HEK293 (cell line): ENCODE measurements around the gene CTCF.

Experiments
- BCL11B ChIP-seq: fragments of 450-650 bp; formaldehyde crosslinking; IDR thresholded peaks from 2 replicates; pipeline ENCODE4 v1.5.1; 2016; ENCODE audit warnings: low read depth, missing biosample characterization, missing genetic modification characterization
- GFI1B ChIP-seq: fragments of 450-650 bp; formaldehyde crosslinking; IDR thresholded peaks from 2 replicates; pipeline ENCODE4 v1.5.1; 2016; ENCODE audit warnings: missing biosample characterization, missing genetic modification characterization
- HOXC10 ChIP-seq: sonication (generic); formaldehyde crosslinking; IDR thresholded peaks from 2 replicates; pipeline ENCODE4 v1.8.1; 2023; ENCODE audit warnings: mild to moderate bottlenecking, missing genetic modification reagents
- KLF1 ChIP-seq: fragments of 450-650 bp; formaldehyde crosslinking; IDR thresholded peaks from 2 replicates; pipeline ENCODE4 v1.5.1; 2016; ENCODE audit warnings: missing biosample characterization, missing genetic modification characterization
- KLF10 ChIP-seq: fragments of 450-650 bp; IDR thresholded peaks from 2 replicates; pipeline ENCODE4 v1.5.1; 2018; ENCODE audit warnings: missing biosample characterization, mild to moderate bottlenecking, missing genetic modification characterization
- MYNN ChIP-seq: fragments of 450-650 bp; formaldehyde crosslinking; IDR thresholded peaks from 2 replicates; pipeline ENCODE4 v1.5.1; 2016; ENCODE audit warnings: missing biosample characterization, missing genetic modification characterization, borderline replicate concordance
- PRDM1 ChIP-seq: fragments of 450-650 bp; formaldehyde crosslinking; IDR thresholded peaks from 2 replicates; pipeline ENCODE4; 2016; ENCODE audit warnings: missing biosample characterization, missing genetic modification characterization
- REPIN1 ChIP-seq: fragments of 450-650 bp; formaldehyde crosslinking; IDR thresholded peaks from 2 replicates; pipeline ENCODE4 v1.5.1; 2017; ENCODE audit warnings: missing biosample characterization, missing genetic modification characterization, low read depth
- ZBTB20 ChIP-seq: fragments of 450-650 bp; formaldehyde crosslinking; IDR thresholded peaks from 2 replicates; pipeline ENCODE4 v1.5.1; 2016; ENCODE audit warnings: missing biosample characterization, missing genetic modification characterization
- ZFP41 ChIP-seq: fragments of 450-650 bp; formaldehyde crosslinking; IDR thresholded peaks from 2 replicates; pipeline ENCODE4 v1.5.1; 2016; ENCODE audit warnings: missing biosample characterization, missing genetic modification characterization, borderline replicate concordance
- ZNF114 ChIP-seq: fragments of 450-650 bp; formaldehyde crosslinking; IDR thresholded peaks from 2 replicates; pipeline ENCODE4 v1.5.0; 2017; ENCODE audit warnings: missing biosample characterization, missing genetic modification characterization
- ZNF2 ChIP-seq: fragments of 450-650 bp; formaldehyde crosslinking; IDR thresholded peaks from 2 replicates; pipeline ENCODE4 v1.5.1; 2016; ENCODE audit warnings: missing biosample characterization, missing genetic modification characterization
- ZNF266 ChIP-seq: fragments of 450-650 bp; formaldehyde crosslinking; IDR thresholded peaks from 2 replicates; pipeline ENCODE4 v1.5.1; 2016; ENCODE audit warnings: missing biosample characterization, missing genetic modification characterization, low read depth
- ZNF292 ChIP-seq: fragments of 450-650 bp; formaldehyde crosslinking; IDR thresholded peaks from 2 replicates; pipeline ENCODE4 v1.5.1; 2016; ENCODE audit warnings: low read depth, missing biosample characterization, missing genetic modification characterization, borderline replicate concordance
- ZNF335 ChIP-seq: fragments of 450-650 bp; formaldehyde crosslinking; conservative IDR thresholded peaks from 2 replicates; pipeline ENCODE4 v1.5.1; 2016; ENCODE audit warnings: missing biosample characterization, missing genetic modification characterization
- ZNF529 ChIP-seq: fragments of 450-650 bp; formaldehyde crosslinking; IDR thresholded peaks from 2 replicates; pipeline ENCODE4 v1.5.1; 2017; ENCODE audit warnings: missing genetic modification characterization, missing biosample characterization; ENCODE audit not compliant: insufficient replicate concordance
- ZNF561 ChIP-seq: fragments of 450-650 bp; IDR thresholded peaks from 2 replicates; pipeline ENCODE4 v1.5.1; 2018; ENCODE audit warnings: missing biosample characterization, missing genetic modification characterization, borderline replicate concordance
- ZNF600 ChIP-seq: fragments of 450-650 bp; formaldehyde crosslinking; IDR thresholded peaks from 2 replicates; pipeline ENCODE4 v1.5.1; 2016; ENCODE audit warnings: missing biosample characterization, missing genetic modification characterization
- ZNF677 ChIP-seq: fragments of 450-650 bp; IDR thresholded peaks from 2 replicates; pipeline ENCODE4 v1.5.0; 2018; ENCODE audit warnings: missing biosample characterization, mild to moderate bottlenecking, missing genetic modification characterization, moderate library complexity
- ZNF777 ChIP-seq: fragments of 450-650 bp; formaldehyde crosslinking; IDR thresholded peaks from 2 replicates; pipeline ENCODE4 v1.5.1; 2017; ENCODE audit warnings: missing biosample characterization, missing genetic modification characterization, borderline replicate concordance
- TF ChIP-seq, protein P1 (sequence below): fragments of 450-650 bp; formaldehyde crosslinking; IDR thresholded peaks from 2 replicates; pipeline ENCODE4 v1.5.1; 2016; ENCODE audit warnings: missing biosample characterization, missing genetic modification characterization
- TF ChIP-seq, protein P2 (sequence below): fragments of 450-650 bp; formaldehyde crosslinking; IDR thresholded peaks from 2 replicates; pipeline ENCODE4 v1.5.1; 2017; ENCODE audit warnings: missing biosample characterization, missing genetic modification characterization
- TF ChIP-seq, protein P3 (sequence below): IDR thresholded peaks from 2 replicates; pipeline ENCODE4 v1.6.1; 2011; ENCODE audit warnings: mild to moderate bottlenecking, low read depth, low read length, borderline replicate concordance
- TF ChIP-seq, protein P4 (sequence below): fragments of 450-650 bp; formaldehyde crosslinking; IDR thresholded peaks from 2 replicates; pipeline ENCODE4 v1.5.1; 2016; ENCODE audit warnings: missing biosample characterization, missing genetic modification characterization, low read depth
- TF ChIP-seq, protein P5 (sequence below): fragments of 450-650 bp; formaldehyde crosslinking; IDR thresholded peaks from 2 replicates; pipeline ENCODE4 v1.5.1; 2016; ENCODE audit warnings: missing biosample characterization, missing genetic modification characterization
- TF ChIP-seq, protein P6 (sequence below): fragments of 450-650 bp; formaldehyde crosslinking; IDR thresholded peaks from 2 replicates; pipeline ENCODE4 v1.5.1; 2016; ENCODE audit warnings: missing biosample characterization, missing genetic modification characterization
- TF ChIP-seq, protein P7 (sequence below): fragments of 450-650 bp; IDR thresholded peaks from 2 replicates; pipeline ENCODE4 v1.5.1; 2018; ENCODE audit warnings: missing biosample characterization, mild to moderate bottlenecking, missing genetic modification characterization

Gene CTCF

DNA sequence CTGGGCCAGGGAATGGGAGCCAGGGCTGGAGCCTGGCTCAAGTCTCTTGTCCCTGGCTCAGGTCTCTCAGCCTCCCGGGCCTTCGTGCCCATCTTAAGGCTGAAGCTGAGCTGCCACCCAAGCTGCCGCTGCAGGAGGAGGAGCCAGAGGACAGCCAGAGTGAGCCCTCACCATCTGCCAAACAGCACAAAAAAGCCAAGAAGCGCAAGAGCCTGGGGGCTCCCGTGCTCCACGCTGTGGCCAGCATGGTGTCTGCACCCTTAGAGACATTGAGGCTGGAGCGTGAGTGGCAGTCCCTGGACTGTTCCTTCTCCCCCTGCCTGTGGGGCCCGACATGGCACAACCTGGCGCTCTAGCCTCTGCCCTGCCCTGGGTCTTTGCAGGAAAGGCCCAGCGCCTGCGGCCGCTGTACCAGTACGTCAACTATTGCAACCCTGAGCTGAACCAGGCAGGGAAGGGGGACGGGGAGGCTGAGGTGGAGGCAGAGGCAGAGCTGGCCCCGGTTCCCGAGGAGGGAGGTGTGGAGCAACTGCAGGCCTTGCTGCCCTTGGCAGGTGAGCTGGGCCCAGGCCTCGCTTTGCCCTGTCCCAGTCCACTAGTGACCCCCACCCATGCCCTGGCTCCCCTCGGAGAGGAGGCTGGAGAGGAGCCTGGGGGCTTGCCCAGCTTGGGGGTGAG is 105.6 kb downstream of the CTCF start (continued):
- TF ChIP-seq, protein P1, sequence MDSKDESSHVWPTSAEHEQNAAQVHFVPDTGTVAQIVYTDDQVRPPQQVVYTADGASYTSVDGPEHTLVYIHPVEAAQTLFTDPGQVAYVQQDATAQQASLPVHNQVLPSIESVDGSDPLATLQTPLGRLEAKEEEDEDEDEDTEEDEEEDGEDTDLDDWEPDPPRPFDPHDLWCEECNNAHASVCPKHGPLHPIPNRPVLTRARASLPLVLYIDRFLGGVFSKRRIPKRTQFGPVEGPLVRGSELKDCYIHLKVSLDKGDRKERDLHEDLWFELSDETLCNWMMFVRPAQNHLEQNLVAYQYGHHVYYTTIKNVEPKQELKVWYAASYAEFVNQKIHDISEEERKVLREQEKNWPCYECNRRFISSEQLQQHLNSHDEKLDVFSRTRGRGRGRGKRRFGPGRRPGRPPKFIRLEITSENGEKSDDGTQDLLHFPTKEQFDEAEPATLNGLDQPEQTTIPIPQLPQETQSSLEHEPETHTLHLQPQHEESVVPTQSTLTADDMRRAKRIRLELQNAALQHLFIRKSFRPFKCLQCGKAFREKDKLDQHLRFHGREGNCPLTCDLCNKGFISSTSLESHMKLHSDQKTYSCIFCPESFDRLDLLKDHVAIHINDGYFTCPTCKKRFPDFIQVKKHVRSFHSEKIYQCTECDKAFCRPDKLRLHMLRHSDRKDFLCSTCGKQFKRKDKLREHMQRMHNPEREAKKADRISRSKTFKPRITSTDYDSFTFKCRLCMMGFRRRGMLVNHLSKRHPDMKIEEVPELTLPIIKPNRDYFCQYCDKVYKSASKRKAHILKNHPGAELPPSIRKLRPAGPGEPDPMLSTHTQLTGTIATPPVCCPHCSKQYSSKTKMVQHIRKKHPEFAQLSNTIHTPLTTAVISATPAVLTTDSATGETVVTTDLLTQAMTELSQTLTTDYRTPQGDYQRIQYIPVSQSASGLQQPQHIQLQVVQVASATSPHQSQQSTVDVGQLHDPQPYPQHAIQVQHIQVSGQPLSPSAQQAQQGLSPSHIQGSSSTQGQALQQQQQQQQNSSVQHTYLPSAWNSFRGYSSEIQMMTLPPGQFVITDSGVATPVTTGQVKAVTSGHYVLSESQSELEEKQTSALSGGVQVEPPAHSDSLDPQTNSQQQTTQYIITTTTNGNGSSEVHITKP: peak; percentile 94
- no peak for TF ChIP-seq ZNF292 (tag by site-specific recombination)
- TF ChIP-seq ZNF561 (tag by site-specific recombination): no peak
- no peak for TF ChIP-seq REPIN1
- no peak for TF ChIP-seq HOXC10 (CRISPR knock-in tag)
- TF ChIP-seq KLF1 (tag by site-specific recombination): no peak
- no peak for TF ChIP-seq KLF10
- TF ChIP-seq, protein P2, sequence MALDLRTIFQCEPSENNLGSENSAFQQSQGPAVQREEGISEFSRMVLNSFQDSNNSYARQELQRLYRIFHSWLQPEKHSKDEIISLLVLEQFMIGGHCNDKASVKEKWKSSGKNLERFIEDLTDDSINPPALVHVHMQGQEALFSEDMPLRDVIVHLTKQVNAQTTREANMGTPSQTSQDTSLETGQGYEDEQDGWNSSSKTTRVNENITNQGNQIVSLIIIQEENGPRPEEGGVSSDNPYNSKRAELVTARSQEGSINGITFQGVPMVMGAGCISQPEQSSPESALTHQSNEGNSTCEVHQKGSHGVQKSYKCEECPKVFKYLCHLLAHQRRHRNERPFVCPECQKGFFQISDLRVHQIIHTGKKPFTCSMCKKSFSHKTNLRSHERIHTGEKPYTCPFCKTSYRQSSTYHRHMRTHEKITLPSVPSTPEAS (tag by site-specific recombination): no peak
- no peak for TF ChIP-seq MYNN (tag by site-specific recombination)
- no peak for TF ChIP-seq ZNF266
- TF ChIP-seq PRDM1: no peak
- TF ChIP-seq, protein P3, sequence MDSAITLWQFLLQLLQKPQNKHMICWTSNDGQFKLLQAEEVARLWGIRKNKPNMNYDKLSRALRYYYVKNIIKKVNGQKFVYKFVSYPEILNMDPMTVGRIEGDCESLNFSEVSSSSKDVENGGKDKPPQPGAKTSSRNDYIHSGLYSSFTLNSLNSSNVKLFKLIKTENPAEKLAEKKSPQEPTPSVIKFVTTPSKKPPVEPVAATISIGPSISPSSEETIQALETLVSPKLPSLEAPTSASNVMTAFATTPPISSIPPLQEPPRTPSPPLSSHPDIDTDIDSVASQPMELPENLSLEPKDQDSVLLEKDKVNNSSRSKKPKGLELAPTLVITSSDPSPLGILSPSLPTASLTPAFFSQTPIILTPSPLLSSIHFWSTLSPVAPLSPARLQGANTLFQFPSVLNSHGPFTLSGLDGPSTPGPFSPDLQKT: no peak
- TF ChIP-seq, protein P4, sequence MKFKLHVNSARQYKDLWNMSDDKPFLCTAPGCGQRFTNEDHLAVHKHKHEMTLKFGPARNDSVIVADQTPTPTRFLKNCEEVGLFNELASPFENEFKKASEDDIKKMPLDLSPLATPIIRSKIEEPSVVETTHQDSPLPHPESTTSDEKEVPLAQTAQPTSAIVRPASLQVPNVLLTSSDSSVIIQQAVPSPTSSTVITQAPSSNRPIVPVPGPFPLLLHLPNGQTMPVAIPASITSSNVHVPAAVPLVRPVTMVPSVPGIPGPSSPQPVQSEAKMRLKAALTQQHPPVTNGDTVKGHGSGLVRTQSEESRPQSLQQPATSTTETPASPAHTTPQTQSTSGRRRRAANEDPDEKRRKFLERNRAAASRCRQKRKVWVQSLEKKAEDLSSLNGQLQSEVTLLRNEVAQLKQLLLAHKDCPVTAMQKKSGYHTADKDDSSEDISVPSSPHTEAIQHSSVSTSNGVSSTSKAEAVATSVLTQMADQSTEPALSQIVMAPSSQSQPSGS (tag by site-specific recombination): no peak
- TF ChIP-seq BCL11B (tag by site-specific recombination): no peak
- TF ChIP-seq, protein P5, sequence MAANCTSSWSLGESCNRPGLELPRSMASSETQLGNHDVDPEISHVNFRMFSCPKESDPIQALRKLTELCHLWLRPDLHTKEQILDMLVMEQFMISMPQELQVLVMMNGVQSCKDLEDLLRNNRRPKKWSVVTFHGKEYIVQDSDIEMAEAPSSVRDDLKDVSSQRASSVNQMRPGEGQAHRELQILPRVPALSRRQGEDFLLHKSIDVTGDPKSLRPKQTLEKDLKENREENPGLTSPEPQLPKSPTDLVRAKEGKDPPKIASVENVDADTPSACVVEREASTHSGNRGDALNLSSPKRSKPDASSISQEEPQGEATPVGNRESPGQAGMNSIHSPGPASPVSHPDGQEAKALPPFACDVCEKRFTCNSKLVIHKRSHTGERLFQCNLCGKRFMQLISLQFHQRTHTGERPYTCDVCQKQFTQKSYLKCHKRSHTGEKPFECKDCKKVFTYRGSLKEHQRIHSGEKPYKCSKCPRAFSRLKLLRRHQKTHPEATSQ: no peak
- TF ChIP-seq ZNF600: peak; percentile 48; the same call in 1 of the 2 replicates
- no peak for TF ChIP-seq ZNF114 (tag by site-specific recombination)
- TF ChIP-seq GFI1B: no peak
- peak; percentile 50 for TF ChIP-seq ZNF335 (tag by site-specific recombination)
- TF ChIP-seq ZFP41 (tag by site-specific recombination): no peak
- no peak for TF ChIP-seq ZNF777 (tag by site-specific recombination)
- TF ChIP-seq ZNF2 (tag by site-specific recombination): no peak
- no peak for TF ChIP-seq ZNF677 (tag by site-specific recombination)
- TF ChIP-seq, protein P6, sequence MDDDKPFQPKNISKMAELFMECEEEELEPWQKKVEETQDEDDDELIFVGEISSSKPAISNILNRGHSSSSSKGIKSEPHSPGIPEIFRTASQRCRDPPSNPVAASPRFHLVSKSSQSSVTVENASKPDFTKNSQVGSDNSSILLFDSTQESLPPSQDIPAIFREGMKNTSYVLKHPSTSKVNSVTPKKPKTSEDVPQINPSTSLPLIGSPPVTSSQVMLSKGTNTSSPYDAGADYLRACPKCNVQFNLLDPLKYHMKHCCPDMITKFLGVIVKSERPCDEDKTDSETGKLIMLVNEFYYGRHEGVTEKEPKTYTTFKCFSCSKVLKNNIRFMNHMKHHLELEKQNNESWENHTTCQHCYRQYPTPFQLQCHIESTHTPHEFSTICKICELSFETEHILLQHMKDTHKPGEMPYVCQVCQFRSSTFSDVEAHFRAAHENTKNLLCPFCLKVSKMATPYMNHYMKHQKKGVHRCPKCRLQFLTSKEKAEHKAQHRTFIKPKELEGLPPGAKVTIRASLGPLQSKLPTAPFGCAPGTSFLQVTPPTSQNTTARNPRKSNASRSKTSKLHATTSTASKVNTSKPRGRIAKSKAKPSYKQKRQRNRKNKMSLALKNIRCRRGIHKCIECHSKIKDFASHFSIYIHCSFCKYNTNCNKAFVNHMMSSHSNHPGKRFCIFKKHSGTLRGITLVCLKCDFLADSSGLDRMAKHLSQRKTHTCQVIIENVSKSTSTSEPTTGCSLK (tag by site-specific recombination): no peak
- no peak for TF ChIP-seq ZNF529 (tag by site-specific recombination)
- peak; percentile 44; the same call in 1 of the 2 replicates for TF ChIP-seq ZBTB20 (tag by site-specific recombination)
- TF ChIP-seq, protein P7, sequence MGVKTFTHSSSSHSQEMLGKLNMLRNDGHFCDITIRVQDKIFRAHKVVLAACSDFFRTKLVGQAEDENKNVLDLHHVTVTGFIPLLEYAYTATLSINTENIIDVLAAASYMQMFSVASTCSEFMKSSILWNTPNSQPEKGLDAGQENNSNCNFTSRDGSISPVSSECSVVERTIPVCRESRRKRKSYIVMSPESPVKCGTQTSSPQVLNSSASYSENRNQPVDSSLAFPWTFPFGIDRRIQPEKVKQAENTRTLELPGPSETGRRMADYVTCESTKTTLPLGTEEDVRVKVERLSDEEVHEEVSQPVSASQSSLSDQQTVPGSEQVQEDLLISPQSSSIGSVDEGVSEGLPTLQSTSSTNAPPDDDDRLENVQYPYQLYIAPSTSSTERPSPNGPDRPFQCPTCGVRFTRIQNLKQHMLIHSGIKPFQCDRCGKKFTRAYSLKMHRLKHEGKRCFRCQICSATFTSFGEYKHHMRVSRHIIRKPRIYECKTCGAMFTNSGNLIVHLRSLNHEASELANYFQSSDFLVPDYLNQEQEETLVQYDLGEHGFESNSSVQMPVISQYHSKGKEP (tag by site-specific recombination): no peak
